GM06990 (cell line): ENCODE results near the gene DPM2.

ENCODE experiments used
- DNase-seq: peaks from one replicate; pipeline ENCODE4 v3.0.0-alpha.2; 2011; ENCODE audit not compliant: insufficient read length; ENCODE audit errors: extremely low read depth
- H3K27me3 ChIP-seq: replicated peaks from 2 replicates; pipeline ENCODE4 v1.6.0; 2011; ENCODE audit warnings: low read length; ENCODE audit not compliant: control insufficient read depth, insufficient read depth
- H3K36me3 ChIP-seq: 2 replicates; pipeline ENCODE4 v1.5.1; 2011; ENCODE audit warnings: low read length; ENCODE audit not compliant: control insufficient read depth, insufficient read depth
- H3K4me3 ChIP-seq: replicated peaks from 2 replicates; pipeline ENCODE4 v1.5.1; 2011; ENCODE audit warnings: low read depth, mild to moderate bottlenecking, control low read depth, low read length
- TF ChIP-seq, protein P1 (sequence below): IDR thresholded peaks from 2 replicates; pipeline ENCODE4 v1.5.1; 2011; ENCODE audit warnings: low read length, control low read depth, mild to moderate bottlenecking, inconsistent platforms; ENCODE audit not compliant: insufficient read depth, poor library complexity, severe bottlenecking

Gene DPM2

DNA sequence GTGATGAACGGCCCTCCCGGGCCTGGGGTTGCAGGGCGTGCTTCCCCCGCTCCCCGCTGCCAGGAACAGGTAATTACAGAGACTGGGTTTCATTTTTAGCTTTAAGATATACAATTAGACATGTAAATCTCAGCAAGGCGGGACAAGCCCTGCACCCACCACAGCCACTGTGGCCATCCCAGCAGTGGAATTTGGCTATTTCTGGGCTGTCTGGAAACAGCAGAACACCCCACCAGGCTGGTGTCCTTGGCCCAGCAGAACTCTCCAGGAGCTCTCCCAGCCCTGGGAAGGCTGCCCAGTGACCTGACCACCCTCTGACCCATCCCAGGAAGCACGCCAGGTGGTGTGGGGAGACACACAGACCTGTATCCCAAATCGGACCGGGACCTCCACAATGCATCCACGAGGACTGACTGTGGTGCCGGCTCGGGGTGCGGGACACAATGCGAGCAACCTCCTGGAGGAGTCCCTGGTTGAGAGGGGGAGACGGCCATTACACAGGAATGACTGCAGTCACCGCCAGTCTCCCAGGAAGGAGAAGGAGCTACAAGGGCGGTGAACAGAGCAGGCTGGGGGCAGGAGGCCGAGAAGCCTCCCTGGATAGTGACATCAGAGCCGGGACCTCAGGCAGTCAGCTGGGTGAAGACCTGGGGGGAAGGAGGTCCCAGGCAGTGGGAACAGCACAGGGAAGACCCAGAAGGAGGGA is 25.9 kb upstream of the DPM2 start:
- TF ChIP-seq, protein P1, sequence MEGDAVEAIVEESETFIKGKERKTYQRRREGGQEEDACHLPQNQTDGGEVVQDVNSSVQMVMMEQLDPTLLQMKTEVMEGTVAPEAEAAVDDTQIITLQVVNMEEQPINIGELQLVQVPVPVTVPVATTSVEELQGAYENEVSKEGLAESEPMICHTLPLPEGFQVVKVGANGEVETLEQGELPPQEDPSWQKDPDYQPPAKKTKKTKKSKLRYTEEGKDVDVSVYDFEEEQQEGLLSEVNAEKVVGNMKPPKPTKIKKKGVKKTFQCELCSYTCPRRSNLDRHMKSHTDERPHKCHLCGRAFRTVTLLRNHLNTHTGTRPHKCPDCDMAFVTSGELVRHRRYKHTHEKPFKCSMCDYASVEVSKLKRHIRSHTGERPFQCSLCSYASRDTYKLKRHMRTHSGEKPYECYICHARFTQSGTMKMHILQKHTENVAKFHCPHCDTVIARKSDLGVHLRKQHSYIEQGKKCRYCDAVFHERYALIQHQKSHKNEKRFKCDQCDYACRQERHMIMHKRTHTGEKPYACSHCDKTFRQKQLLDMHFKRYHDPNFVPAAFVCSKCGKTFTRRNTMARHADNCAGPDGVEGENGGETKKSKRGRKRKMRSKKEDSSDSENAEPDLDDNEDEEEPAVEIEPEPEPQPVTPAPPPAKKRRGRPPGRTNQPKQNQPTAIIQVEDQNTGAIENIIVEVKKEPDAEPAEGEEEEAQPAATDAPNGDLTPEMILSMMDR: no peak
- Histone ChIP-seq H3K27me3 (no peaks in the 10 kb centered on the region), H3K4me3 (no peak overlapping the region), H3K36me3 (no peaks in the 10 kb centered on the region)
- no peak for DNase-seq

DNA sequence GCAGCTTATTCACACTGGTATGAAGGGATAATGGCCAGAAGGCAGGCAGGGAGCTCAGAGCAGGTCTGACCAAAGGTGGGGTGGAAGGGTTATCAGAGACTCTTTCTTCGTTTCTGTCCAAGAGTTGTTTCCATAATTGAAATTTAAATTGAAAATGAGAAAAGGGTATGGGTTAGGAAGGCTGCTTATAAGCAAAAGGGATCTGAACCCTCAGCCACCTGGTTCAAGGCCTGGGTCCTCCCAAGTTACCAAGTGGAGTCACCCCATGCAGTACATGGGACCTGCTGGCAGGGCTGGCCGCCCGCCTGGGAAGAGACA is 25.3 kb upstream of the DPM2 start:
- Histone ChIP-seq H3K4me3 (no peak overlapping the region), H3K27me3 (no peaks in the 10 kb centered on the region), H3K36me3 (no peaks in the 10 kb centered on the region)
- no peak for DNase-seq
- TF ChIP-seq, protein P1: no peak

DNA sequence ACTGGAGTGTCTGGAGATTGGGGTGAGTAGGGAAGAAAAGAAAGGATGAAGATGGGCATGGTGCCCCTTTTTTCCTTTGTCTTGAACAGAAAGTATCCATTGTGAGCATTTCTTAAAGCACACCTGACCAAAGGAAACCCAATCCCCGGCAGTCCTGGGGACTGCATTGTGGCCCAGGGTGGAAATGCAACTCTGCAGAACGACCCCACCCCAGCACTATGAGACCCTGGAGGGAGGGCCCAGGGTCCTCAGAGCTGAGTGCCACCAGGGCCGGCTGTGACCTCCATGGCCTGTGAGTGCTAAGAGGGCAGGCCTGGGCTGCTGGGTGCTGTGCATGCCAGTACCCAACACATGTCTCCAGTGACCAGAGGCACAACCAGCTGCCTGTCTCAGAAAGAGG is 24.6 kb upstream of the DPM2 start:
- DNase-seq: no peak
- Histone ChIP-seq H3K4me3 (no peak overlapping the region), H3K36me3 (no peaks in the 10 kb centered on the region), H3K27me3 (no peaks in the 10 kb centered on the region)
- TF ChIP-seq, protein P1: no peak

DNA sequence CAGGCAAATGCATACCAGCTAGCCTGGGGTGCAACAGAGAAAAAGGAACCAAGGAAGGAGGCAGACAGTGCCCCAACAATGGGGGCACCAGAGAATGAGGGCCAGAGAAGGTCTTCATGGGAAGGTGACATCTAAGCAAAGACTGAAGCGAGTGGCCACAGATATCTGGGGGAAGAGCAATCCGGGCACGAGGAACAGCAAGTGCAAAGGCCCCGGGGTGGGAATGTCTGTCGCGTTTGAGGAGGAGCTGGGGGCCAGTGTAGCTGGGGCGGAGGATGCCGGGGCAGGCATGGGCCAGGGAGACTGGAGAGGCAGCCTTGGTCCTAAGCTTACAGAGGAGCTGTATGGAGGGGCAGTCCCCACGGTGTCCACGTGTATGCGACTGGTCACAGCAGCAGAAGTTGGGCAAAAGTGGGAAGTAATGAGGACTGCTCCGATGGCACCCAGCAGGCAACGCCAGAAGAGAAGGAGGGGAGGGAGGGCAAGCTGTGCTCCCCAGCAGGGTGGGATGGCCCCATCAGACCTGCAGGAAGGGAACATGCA is 24.0 kb upstream of the DPM2 start:
- TF ChIP-seq, protein P1: no peak
- Histone ChIP-seq H3K36me3 (no peaks in the 10 kb centered on the region), H3K4me3 (no peak overlapping the region), H3K27me3 (no peaks in the 10 kb centered on the region)
- no peak for DNase-seq

DNA sequence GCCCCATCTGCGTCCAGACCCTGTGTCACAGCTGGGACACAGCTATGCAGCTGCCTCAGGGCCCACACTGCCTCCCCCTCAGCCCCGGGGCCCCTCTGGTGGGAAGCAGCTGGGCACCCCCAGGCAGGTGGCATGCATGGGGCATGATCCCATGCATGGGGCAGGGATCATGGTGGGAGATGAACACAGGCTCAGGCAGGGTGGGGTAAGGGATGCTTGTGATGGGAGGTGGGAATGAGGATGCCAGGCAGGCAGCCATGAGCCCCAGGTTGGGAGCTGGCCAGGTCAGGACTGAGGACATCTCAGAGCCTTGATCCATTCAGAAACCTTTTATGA is 23.5 kb upstream of the DPM2 start:
- TF ChIP-seq, protein P1: no peak
- DNase-seq: no peak
- H3K36me3 ChIP-seq: no peaks in the 10 kb centered on the region

More for the DNA sequence above, 23.5 kb upstream of the DPM2 start:
- no peaks in the 10 kb centered on the region for H3K27me3 ChIP-seq
- no peak overlapping the region for H3K4me3 ChIP-seq
